Measurements from ENCODE around the gene NUMBL. TPM values are rescaled to one million over a fixed set of nuclear protein-coding genes. Genes with fewer than 3 reads are reported as not detected.

Gene NUMBL
- total RNA-seq, 1 experiment from 2014 or later: 41.7 TPM

GRCh38 chr19:40650749-40651305 is 39.6 kb downstream of the NUMBL start:
- Histone ChIP-seq H3K27me3 (ENCODE audit: insufficient read depth, low read length) (no peaks in the 10 kb centered on the region), H2AFZ (ENCODE audit: low read depth, low read length, poor library complexity, severe bottlenecking) (no peak overlapping the region), H3K4me3 (replicated peaks in 1 of 2; ENCODE audit: low read depth in 1 of 2, low read length in 2 of 2) (no peak overlapping the region), H4K20me1 (ENCODE audit: insufficient read depth) (no peaks in the 10 kb centered on the region), H3K9ac (ENCODE audit: low read length) (no peak overlapping the region), H3K79me2 (ENCODE audit: insufficient read depth, low read length) (no peaks in the 10 kb centered on the region), H3K9me3 (ENCODE audit: control insufficient read depth in 1 of 2, insufficient read depth in 1 of 2, low read depth in 1 of 2, low read length in 2 of 2) (no peaks in the 10 kb centered on the region), H3K27ac (ENCODE audit: low read depth, low read length) (no peak overlapping the region), H3K9me2 (ENCODE audit: insufficient read depth) (no peaks in the 10 kb centered on the region), H3K4me1 (ENCODE audit: control insufficient read depth in 1 of 2, insufficient read depth in 2 of 2, low read length in 2 of 2) (peaks cover 13 to 16% of the 10 kb centered on the region in 2 experiments), H3K36me3 (ENCODE audit: control insufficient read depth in 1 of 2, insufficient read depth in 2 of 2, low read length in 2 of 2) (no peaks in the 10 kb centered on the region), H3K4me2 (ENCODE audit: low read length) (no peak overlapping the region)
- no peak for ATAC-seq
- no TSS peak for BruUV-seq (replicated peaks)
- ChIA-PET POLR2A (no interaction called here), CTCF (no interaction called here), RAD21 (ENCODE audit: low non-redundant PET in 1 of 2, low total read pairs in 2 of 2, uncharacterized antibody in 2 of 2, unreplicated experiment in 2 of 2) (no interaction called here)
- no peak for DNase-seq (ENCODE audit: low read depth, low spot score)
- TF ChIP-seq ELF1 (IDR thresholded peaks at IDR 0.05; ENCODE audit: borderline replicate concordance, low read depth) (no peak), REST (IDR thresholded peaks at IDR 0.05; ENCODE audit: low read depth) (no peak), POLR2A (IDR thresholded peaks at IDR 0.05; ENCODE audit: borderline replicate concordance, extremely low read depth, insufficient read depth, insufficient read length) (no peak), ZNF274 (IDR thresholded peaks at IDR 0.05; ENCODE audit: low read depth, low read length) (no peak), SIN3A (IDR thresholded peaks at IDR 0.05; ENCODE audit: low read depth) (no peak), FOSL1 (IDR thresholded peaks at IDR 0.05; ENCODE audit: low read depth) (no peak), CEBPB (IDR thresholded peaks at IDR 0.05; ENCODE audit: low read depth) (no peak), ZBTB33 (IDR thresholded peaks at IDR 0.05; ENCODE audit: extremely low read depth, insufficient replicate concordance, low read length) (no peak), TCF7L2 (IDR thresholded peaks at IDR 0.05; ENCODE audit: borderline replicate concordance, extremely low read depth, insufficient read depth, insufficient read length) (no peak), ZFX (IDR thresholded peaks at IDR 0.05) (no peak), JUND (IDR thresholded peaks at IDR 0.05) (no peak), SP1 (IDR thresholded peaks at IDR 0.05; ENCODE audit: low read depth) (no peak), SRF (IDR thresholded peaks at IDR 0.05; ENCODE audit: low read depth) (no peak), EZH2phosphoT487 (IDR thresholded peaks at IDR 0.05; ENCODE audit: borderline replicate concordance) (no peak), EGR1 (IDR thresholded peaks at IDR 0.05; ENCODE audit: low read depth) (no peak), EZH2 (IDR thresholded peaks at IDR 0.05) (no peak)
- TF ChIP-seq, protein P1, sequence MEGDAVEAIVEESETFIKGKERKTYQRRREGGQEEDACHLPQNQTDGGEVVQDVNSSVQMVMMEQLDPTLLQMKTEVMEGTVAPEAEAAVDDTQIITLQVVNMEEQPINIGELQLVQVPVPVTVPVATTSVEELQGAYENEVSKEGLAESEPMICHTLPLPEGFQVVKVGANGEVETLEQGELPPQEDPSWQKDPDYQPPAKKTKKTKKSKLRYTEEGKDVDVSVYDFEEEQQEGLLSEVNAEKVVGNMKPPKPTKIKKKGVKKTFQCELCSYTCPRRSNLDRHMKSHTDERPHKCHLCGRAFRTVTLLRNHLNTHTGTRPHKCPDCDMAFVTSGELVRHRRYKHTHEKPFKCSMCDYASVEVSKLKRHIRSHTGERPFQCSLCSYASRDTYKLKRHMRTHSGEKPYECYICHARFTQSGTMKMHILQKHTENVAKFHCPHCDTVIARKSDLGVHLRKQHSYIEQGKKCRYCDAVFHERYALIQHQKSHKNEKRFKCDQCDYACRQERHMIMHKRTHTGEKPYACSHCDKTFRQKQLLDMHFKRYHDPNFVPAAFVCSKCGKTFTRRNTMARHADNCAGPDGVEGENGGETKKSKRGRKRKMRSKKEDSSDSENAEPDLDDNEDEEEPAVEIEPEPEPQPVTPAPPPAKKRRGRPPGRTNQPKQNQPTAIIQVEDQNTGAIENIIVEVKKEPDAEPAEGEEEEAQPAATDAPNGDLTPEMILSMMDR (IDR thresholded peaks at IDR 0.05 in 2 of 3, conservative IDR thresholded peaks at IDR 0.05 in 1 of 3; ENCODE audit: borderline replicate concordance in 1 of 3, insufficient read depth in 1 of 3, low read depth in 2 of 3, low read length in 2 of 3): no peak
- TF ChIP-seq, protein P2, sequence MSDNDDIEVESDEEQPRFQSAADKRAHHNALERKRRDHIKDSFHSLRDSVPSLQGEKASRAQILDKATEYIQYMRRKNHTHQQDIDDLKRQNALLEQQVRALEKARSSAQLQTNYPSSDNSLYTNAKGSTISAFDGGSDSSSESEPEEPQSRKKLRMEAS (IDR thresholded peaks at IDR 0.05): no peak
- intact Hi-C loops (cut with micrococcal nuclease): no loop called here

All from HCT116 (cell line).